GM21367 (cell line): ENCODE results near the gene SLCO3A1.
A peak's percentile ranks its signal among the peaks of the same experiment; 100 is the strongest.

Source experiments
- ATAC-seq: cut with Tn5 transposase; IDR thresholded peaks from one replicate; pipeline ENCODE4 v1.9.1; 2021; ENCODE audit not compliant: unreplicated experiment

Gene SLCO3A1

GRCh38 chr15:92092289-92093105 lies 239.0 kb downstream of the SLCO3A1 start:
- no peak for ATAC-seq

- ATAC-seq, result peak; percentile 85
These were observed 242.2 kb downstream of the SLCO3A1 start for GRCh38 chr15:92095693-92096092.

- peak; percentile 47 for ATAC-seq
These were observed 244.1 kb downstream of the SLCO3A1 start for GRCh38 chr15:92097474-92098178.

- ATAC-seq, result no peak
These were observed 245.4 kb downstream of the SLCO3A1 start for GRCh38 chr15:92098869-92099268.

- ATAC-seq, result no peak
These were observed 246.8 kb downstream of the SLCO3A1 start for GRCh38 chr15:92100301-92100700.

GRCh38 chr15:92100751-92101150 lies 247.2 kb downstream of the SLCO3A1 start:
- ATAC-seq, result no peak

- ATAC-seq, result peak; percentile 62
These were observed 248.3 kb downstream of the SLCO3A1 start for GRCh38 chr15:92101708-92102394.

GRCh38 chr15:92102395-92102755 lies 248.9 kb downstream of the SLCO3A1 start:
- ATAC-seq, result peak; percentile 36

GRCh38 chr15:92104072-92104471 lies 250.6 kb downstream of the SLCO3A1 start:
- ATAC-seq, result no peak

GRCh38 chr15:92105611-92106010 lies 252.1 kb downstream of the SLCO3A1 start:
- ATAC-seq, result no peak

GRCh38 chr15:92107510-92107909 lies 254.0 kb downstream of the SLCO3A1 start:
- ATAC-seq, result no peak

- ATAC-seq, result no peak
These were observed 255.8 kb downstream of the SLCO3A1 start for GRCh38 chr15:92109191-92109873.

- no peak for ATAC-seq
These were observed 257.8 kb downstream of the SLCO3A1 start for GRCh38 chr15:92111291-92111690.

GRCh38 chr15:92111751-92112150 lies 258.2 kb downstream of the SLCO3A1 start:
- ATAC-seq, result no peak

GRCh38 chr15:92112180-92112579 lies 258.7 kb downstream of the SLCO3A1 start:
- no peak for ATAC-seq

- no peak for ATAC-seq
These were observed 259.2 kb downstream of the SLCO3A1 start for GRCh38 chr15:92112711-92113110.

- no peak for ATAC-seq
These were observed 260.3 kb downstream of the SLCO3A1 start for GRCh38 chr15:92113832-92114231.

GRCh38 chr15:92115834-92116233 lies 262.3 kb downstream of the SLCO3A1 start:
- no peak for ATAC-seq

- no peak for ATAC-seq
These were observed 262.8 kb downstream of the SLCO3A1 start for GRCh38 chr15:92116330-92116729.

- ATAC-seq, result no peak
These were observed 263.8 kb downstream of the SLCO3A1 start for GRCh38 chr15:92117261-92117731.
